ENCODE data around the gene STAP1.
A peak's percentile ranks its signal among the peaks of the same experiment; 100 is the strongest.

The STAP1 gene

DNA sequence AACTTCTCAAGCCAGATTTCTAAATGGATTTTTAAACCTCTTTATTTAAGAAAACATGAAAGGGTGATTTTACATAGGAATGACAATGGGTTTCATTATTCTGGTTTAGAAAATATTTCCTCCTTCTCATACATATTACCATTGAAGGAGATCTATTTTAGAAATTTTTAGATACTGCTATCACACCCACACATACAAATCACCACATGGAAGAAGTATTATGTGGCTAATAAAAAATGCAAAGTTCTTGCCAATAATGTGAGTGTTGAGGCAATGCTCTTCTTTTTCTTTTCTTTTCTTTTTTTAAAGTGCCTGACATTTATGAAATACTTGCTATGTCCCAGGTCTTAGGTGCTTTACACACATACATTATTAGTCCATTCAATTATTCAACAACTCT, 6.8 kb downstream of the STAP1 start:
- DNase-seq: no peak

DNA sequence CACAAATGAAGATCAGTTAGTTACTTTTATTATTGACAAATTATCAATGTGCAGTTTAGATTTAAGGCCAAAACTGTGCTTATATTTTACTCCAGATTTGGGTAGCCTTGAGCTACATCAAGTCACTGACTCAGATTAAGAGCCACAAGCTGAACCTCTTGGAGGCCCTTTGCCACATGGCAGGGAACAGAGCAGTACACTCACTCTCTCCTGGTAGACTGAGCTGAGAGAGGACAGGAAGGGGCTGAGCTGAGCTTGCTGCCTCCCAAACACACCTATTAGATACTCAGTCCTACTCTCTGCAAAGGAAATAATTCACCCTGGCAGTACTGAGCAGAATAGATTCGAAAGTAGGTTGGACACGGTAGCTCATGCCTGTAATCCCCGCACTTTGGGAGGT, 7.8 kb downstream of the STAP1 start:
- no peak for DNase-seq

GRCh38 chr4:67568820-67569219, 10.3 kb downstream of the STAP1 start:
- no peak for DNase-seq

- DNase-seq: no peak
These were observed 12.0 kb downstream of the STAP1 start for GRCh38 chr4:67570537-67570936.

GRCh38 chr4:67571975-67572374, 13.4 kb downstream of the STAP1 start:
- peak; percentile 91 for DNase-seq

DNA sequence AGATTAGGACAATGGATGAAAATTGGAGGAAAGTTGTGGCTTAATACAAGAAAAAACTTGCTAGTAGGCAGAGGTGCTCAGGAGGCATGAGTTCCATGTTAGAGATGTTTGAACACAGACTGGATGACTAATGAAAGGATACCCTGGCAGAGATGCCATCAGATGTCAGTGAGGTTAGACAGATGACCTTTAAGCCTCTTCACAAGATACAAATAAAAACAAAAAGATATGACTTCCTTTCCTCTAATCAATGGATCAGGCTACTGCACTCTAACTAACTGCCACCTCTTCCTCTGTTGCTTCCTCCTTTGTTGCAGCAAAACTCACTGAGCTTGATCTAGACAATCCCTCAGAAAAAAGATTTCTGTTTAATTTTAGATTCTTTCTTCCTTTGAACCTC, 14.7 kb downstream of the STAP1 start:
- peak; percentile 67 for DNase-seq

DNA sequence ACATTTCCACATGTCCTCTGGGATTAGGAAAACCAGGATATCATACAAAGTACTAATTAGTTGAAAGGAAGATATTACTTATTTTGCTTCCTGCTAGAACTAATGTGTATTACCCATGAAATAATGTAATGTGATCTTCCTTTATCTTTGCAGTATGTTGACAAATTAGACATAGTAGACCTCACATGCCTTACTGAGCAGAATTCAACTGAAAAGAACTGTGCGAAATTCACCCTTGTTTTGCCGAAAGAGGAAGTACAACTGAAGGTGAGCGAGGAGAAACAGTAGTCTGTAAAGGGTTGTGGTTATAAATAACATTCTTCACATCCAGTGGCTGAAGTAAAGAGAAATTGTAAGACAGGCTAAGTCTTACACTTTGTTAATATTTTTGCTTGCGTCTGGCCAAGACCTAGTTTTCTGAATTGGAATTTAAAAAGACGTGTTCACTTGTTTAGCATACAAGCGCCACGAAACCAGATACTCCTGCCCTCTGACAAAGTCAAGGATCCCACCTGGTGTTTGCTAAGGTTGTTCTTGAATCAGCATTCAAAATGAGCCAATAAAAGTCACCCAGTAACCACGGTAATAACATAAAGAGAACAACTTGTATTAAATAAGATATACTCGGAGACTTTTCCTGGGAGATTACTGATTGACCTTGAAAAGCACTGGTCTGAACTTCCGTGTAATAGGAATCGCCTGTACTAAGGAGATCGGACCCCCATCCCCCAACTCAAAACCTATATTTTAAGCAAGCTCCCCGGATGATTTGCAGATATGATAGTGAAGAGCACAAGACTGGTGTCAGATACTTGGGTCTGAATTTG, 16.9 kb downstream of the STAP1 start:
- DNase-seq: peak; percentile 88

- no peak for DNase-seq
These were observed 17.5 kb downstream of the STAP1 start for GRCh38 chr4:67576059-67576466.

DNA sequence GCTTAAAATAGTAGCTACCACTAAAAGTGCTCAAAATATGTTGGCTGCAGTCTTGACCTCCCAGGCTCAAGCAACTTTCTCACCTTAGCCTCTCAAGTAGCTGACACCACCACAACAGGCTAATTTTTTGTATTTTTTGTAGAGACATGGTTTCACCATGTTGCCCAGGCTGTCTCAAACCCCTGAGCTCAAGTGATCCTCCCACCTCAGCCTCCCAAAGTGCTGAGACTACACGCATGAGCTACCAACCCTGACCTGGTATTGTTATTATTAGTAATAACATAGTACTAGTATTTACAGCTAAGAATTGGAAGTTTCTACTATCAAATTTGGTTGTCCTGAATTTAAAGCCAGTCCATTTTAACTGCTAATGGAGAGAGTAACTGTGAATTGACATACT, 18.0 kb downstream of the STAP1 start:
- no peak for DNase-seq

- no peak for DNase-seq
These were observed 22.1 kb downstream of the STAP1 start for GRCh38 chr4:67580577-67580976.

- peak; percentile 72 for DNase-seq
These were observed 22.8 kb downstream of the STAP1 start for GRCh38 chr4:67581208-67581857.

DNA sequence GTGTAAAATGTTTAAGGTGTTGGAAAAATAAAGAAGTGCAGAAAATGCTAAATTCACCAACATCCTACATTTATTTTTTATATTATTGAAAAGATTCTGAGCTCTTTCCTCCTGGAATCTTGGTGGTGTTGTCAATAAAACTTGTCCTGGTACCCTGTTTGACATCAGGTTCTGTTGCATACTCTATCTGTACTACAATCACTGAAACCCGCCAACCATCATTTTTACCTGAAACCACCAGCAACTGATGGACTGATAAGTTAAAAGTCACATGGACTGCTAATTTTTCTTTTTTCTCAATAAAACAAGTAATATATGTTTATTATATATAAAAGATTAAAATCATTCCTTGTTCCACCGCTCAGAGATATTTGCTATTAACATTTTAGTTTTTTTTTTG, 23.4 kb downstream of the STAP1 start:
- DNase-seq: no peak

GRCh38 chr4:67584496-67584895, 26.0 kb downstream of the STAP1 start:
- DNase-seq: no peak

DNA sequence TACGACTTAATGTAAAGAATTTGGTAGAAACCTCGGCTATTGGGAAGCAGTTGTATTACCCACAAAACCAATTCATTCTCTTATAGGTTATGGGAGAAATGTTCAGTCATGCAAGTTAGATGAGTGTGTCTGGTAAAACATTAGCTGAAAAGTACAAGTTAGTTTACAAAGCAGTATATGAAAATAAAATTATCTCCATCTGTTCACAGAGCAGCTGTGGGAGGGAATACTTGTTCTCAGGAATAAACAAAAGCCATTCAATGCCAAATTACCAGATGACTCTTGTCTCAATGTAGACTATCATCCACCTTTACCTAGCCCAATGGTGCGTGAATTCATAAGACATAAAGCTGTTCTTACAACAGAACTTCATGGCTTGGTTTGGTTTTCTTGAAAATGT, 28.6 kb downstream of the STAP1 start:
- no peak for DNase-seq

DNA sequence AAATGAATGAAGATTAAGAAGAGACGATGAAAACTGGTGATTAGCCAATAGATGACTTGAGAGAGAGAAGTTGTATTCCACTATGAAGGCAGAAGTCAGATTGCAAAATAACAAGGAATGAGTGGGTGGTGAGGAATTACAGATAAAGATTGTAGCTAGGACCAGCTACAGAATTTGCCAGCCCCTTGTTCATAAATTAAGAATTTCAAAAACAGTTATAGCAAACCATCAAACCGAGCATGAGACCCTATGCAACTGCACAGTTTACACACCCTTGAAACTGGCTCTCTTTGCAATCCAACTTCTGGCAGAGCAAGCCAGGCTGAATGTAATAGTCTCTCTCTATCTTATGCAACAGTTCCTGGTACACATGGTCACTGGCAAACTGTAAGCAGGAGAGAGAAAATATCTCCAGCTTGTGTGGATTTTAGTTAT, 35.2 kb downstream of the STAP1 start:
- DNase-seq: peak; percentile 33

DNA sequence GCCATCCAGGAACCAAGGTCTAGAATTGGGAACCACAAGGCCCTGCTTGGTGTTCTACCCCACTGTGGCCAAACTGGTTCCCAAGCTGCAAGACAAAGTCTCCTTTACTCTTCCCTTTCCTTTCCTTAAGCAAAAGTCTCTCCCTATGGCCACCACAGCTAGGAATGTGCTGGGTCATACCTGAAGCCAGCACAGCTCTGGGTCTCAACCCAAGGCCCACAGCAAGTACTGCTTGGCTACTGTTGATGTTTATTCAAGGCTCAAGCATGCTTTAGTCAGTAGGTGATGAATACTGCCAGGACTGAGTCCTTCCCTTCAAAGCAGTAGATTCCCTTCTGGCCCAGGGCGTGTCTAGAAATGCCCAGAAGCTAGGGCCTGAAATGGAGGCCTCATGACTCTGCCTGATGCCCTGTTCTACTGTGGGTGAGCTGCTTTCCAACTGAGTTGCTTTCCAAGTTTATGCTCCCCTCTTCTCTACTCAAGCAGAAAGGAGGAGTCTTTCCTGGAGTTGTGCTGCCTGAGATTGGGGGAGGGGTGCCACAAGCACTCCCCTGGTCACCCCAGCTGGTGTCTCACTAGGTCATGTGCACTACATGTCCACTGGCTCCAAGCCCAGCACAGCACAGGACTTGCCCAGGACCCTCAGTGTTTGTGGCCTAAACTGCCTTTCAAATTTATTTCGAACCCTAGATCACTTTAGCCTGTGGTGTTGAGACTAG, 44.9 kb downstream of the STAP1 start:
- DNase-seq: no peak

DNA sequence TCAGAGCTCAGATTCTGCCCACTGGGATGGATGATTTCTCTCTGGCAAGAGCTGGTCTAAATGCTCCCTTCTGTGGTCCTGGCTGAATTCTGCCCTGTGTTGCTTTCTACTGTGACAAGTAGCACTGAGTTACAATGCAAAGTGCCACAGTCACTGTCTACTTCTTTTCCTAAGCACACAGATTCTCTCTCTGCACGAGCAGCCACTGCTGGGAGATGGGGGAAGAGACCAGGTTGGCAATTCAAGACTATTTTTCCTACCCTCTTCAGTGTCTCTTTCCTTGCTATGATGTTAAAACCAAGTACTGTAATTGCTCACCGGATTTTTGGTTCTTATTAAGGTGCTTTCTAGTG, 45.5 kb downstream of the STAP1 start:
- no peak for DNase-seq

- DNase-seq: no peak
These were observed 46.2 kb downstream of the STAP1 start for GRCh38 chr4:67604749-67605148.

GRCh38 chr4:67608027-67608426, 49.5 kb downstream of the STAP1 start:
- DNase-seq: no peak

DNA sequence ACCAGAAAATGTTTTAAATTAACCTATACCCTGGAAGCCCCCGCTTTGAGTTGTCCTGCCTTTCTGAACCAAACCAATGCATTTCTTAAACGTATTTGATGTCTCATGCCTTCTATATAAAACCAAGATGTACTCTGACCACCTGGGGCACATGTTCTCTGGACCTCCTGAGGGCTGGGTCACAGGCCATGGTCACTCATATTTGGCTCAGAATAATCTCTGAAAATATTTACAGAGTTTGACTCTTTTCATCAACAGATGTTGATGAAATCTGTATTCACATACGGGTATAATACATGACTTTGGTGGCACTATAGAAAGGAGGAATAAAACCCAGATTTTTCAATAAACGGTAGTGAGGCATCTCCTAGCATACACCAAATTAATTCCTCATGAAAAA, 55.7 kb downstream of the STAP1 start:
- no peak for DNase-seq

DNA sequence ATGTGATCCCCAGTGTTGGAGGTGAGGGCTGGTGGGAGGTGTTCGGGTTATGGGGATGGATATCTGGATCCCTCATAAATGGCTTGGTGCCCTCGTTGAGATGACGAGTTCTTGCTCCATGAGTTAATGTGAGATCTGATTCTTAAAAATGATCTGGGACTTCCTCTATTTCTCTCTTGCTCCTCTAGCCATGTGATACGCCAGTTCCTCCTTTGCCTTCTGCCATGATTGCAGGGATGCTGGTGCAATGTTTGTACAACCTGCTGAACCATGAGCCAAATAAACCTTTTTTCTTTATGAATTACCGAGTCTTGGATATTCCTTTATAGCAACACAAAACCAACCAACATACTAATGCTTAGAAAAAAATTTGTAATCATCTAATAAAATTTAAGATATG, 56.6 kb downstream of the STAP1 start:
- peak; percentile 26 for DNase-seq

- no peak for DNase-seq
These were observed 58.0 kb downstream of the STAP1 start for GRCh38 chr4:67616478-67616877.

- peak; percentile 16 for DNase-seq
These were observed 66.4 kb downstream of the STAP1 start for GRCh38 chr4:67624939-67625338.

GRCh38 chr4:67632492-67632891, 74.0 kb downstream of the STAP1 start:
- DNase-seq: peak; percentile 71

Measured in hematopoietic multipotent progenitor cell treated with erythropoietin and hydrocortisone succinate and interleukin-3 and kit ligand, for 4 days (in vitro differentiated cells).